ENCODE data around the gene HELZ2. TPM values are rescaled to one million over a fixed set of nuclear protein-coding genes. Genes with fewer than 3 reads are reported as not detected.

HELZ2 gene
- total RNA-seq, 1 experiment from 2014 or later = 33.4 TPM

- Histone ChIP-seq H3K79me2 (ENCODE audit: low read length) (no peaks in the 10 kb centered on the region), H3K9me3 (ENCODE audit: low read length) (no peaks in the 10 kb centered on the region), H3K27me3 (ENCODE audit: low read length) (no peaks in the 10 kb centered on the region), H3K9me2 (replicated peaks; ENCODE audit: low read length) (no peaks in the 10 kb centered on the region), H3K36me3 (ENCODE audit: low read depth, low read length) (no peaks in the 10 kb centered on the region), H3K27ac (ENCODE audit: low read length) (peak overlapping the region; percentile 7; the same call in 1 of the 2 replicates), H4K20me1 (ENCODE audit: low read length) (no peaks in the 10 kb centered on the region), H2AFZ (ENCODE audit: low read length) (no peak overlapping the region), H3K4me3 (ENCODE audit: low read length) (no peak overlapping the region), H3K4me2 (ENCODE audit: low read length) (peak overlapping the region; percentile 52; the same call in 1 of the 2 replicates), H3K9ac (ENCODE audit: low read length) (peak overlapping the region; percentile 5; the same call in 1 of the 2 replicates), H3F3A (ENCODE audit: low read length, unreplicated experiment) (no peaks in the 10 kb centered on the region), H3K4me1 (ENCODE audit: insufficient read depth, low read length) (peaks cover 5% of the 10 kb centered on the region)
- TF ChIP-seq EZH2 (IDR thresholded peaks at IDR 0.05; ENCODE audit: low read length, unreplicated experiment) (no peak), CTCF (conservative IDR thresholded peaks at IDR 0.05; ENCODE audit: low read depth, low read length) (peak; percentile 85)
- ChIA-PET CTCF (interaction anchor here (0.6 to 1.0 kb wide), 2 partner anchors 21 to 61 kb away, joined by 3 to 4 read pairs; no protein-coding TSS in a partner anchor), POLR2A (ENCODE audit: unreplicated experiment) (interaction anchor here (0.6 to 0.7 kb wide), 2 partner anchors 60 to 367 kb away, joined by 3 read pairs; no protein-coding TSS in a partner anchor)
- BruUV-seq (replicated peaks) = no TSS peak
- ATAC-seq = peak; percentile 95
- DNase-seq = peak; percentile 86
- intact Hi-C loops (cut with micrococcal nuclease) = loop anchor here (2.0 to 5.0 kb wide), 3 partner anchors 44 to 61 kb away; partner anchors contain the start of genes GMEB2 and PTK6
These were observed 6.9 kb upstream of the HELZ2 start for GRCh38 chr20:63580796-63581461.

DNA sequence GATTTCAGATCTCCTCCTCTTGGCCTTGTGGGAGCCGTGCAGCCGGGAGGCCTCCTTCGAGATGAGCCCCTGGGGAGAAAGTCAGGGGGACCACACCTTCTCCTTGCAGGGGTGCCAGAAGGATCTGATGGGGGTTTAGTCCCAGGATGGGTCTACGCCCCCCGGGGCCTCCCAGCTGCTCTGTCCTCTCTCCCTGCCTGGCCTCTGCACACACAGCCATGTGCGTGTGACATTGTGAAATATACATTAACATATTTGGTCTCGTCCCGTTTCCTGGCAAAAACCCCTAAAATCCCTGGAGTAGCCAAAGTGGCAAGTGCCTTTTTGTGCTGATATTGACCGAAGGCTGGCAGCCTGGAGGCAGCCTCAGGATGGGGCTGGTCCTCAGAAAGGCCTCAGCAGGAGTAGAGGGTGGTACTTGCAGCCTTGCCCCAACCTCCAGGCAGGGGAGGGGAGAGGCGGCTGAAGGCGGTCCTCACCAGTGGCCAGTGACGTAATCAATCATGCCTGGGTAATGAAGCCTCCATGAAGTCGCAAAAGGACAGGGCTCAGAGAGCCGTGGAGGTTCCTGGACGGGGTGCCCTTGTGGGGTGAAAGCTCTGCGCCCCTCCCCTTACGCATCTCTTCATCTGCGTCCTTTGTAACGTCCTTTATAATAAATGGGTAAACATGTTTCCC is 5.1 kb upstream of the HELZ2 start:
- H3K9ac ChIP-seq (ENCODE audit: low read length) = no peak overlapping the region
- ChIA-PET CTCF (no interaction called here), POLR2A (ENCODE audit: unreplicated experiment) (no interaction called here)
- no peaks in the 10 kb centered on the region for H4K20me1 ChIP-seq (ENCODE audit: low read length)
- H3K79me2 ChIP-seq (ENCODE audit: low read length) = no peaks in the 10 kb centered on the region
- no peak overlapping the region for H3K4me3 ChIP-seq (ENCODE audit: low read length)
- H3K9me3 ChIP-seq (ENCODE audit: low read length) = no peaks in the 10 kb centered on the region
- no peak overlapping the region for H3K27ac ChIP-seq (ENCODE audit: low read length)
- ATAC-seq = no peak
- no peaks in the 10 kb centered on the region for H3K27me3 ChIP-seq (ENCODE audit: low read length)
- intact Hi-C loops (cut with micrococcal nuclease) = no loop called here
- no peak for TF ChIP-seq CTCF (conservative IDR thresholded peaks at IDR 0.05; ENCODE audit: low read depth, low read length)
- TF ChIP-seq EZH2phosphoT487 (IDR thresholded peaks at IDR 0.05; ENCODE audit: borderline replicate concordance, low read length) = no peak
- H3K36me3 ChIP-seq (ENCODE audit: low read depth, low read length) = no peaks in the 10 kb centered on the region
- no TSS peak for BruUV-seq (replicated peaks)
- no peak for DNase-seq
- H2AFZ ChIP-seq (ENCODE audit: low read length) = no peak overlapping the region
- no peaks in the 10 kb centered on the region for H3K9me2 ChIP-seq (replicated peaks; ENCODE audit: low read length)
- H3F3A ChIP-seq (ENCODE audit: low read length, unreplicated experiment) = no peaks in the 10 kb centered on the region
- H3K4me2 ChIP-seq (ENCODE audit: low read length) = no peak overlapping the region
- peaks cover 17% of the 10 kb centered on the region for H3K4me1 ChIP-seq (ENCODE audit: insufficient read depth, low read length)

Data from PC-3 (cell line).